ENCODE data around the gene KDM6A. TPM values are rescaled to one million over a fixed set of nuclear protein-coding genes. Genes with fewer than 3 reads are reported as not detected.

Gene KDM6A
- total RNA-seq, 1 experiment from 2014 or later: 45.0 TPM

- DNase-seq (ENCODE audit: low spot score): no peak
- Mint-ChIP-seq H3K4me1 (peaks cover 33% of the 10 kb centered on the region), H3K4me3 (no peak overlapping the region), H3K9me3 (no peaks in the 10 kb centered on the region; the same call in 1 of the 2 replicates), H3K27me3 (ENCODE audit: low read depth) (no peaks in the 10 kb centered on the region), H3K36me3 (peaks cover 15% of the 10 kb centered on the region; the same call in 1 of the 2 replicates), H3K27ac (no peak overlapping the region; the same call in 1 of the 2 replicates)
- TF ChIP-seq IRF1 (CRISPR knock-in tag; IDR thresholded peaks at IDR 0.05) (no peak), ERG (CRISPR knock-in tag; IDR thresholded peaks at IDR 0.05) (no peak), ZNF423 (CRISPR knock-in tag; IDR thresholded peaks at IDR 0.05) (no peak), GTF2I (CRISPR knock-in tag; conservative IDR thresholded peaks at IDR 0.05) (no peak), FOXP1 (CRISPR knock-in tag; IDR thresholded peaks at IDR 0.05; ENCODE audit: borderline replicate concordance) (no peak), ZNF232 (CRISPR knock-in tag; IDR thresholded peaks at IDR 0.05) (no peak), ZNF219 (CRISPR knock-in tag; IDR thresholded peaks at IDR 0.05; ENCODE audit: borderline replicate concordance) (no peak), ZNF396 (CRISPR knock-in tag; IDR thresholded peaks at IDR 0.05; ENCODE audit: borderline replicate concordance) (no peak), ZBTB43 (CRISPR knock-in tag; IDR thresholded peaks at IDR 0.05) (no peak), PREB (CRISPR knock-in tag; IDR thresholded peaks at IDR 0.05; ENCODE audit: borderline replicate concordance) (no peak), TEAD1 (CRISPR knock-in tag; IDR thresholded peaks at IDR 0.05) (no peak), ZNF138 (CRISPR knock-in tag; conservative IDR thresholded peaks at IDR 0.05) (no peak), TCF7 (CRISPR knock-in tag; IDR thresholded peaks at IDR 0.05; ENCODE audit: low read depth) (no peak), ZNF532 (CRISPR knock-in tag; IDR thresholded peaks at IDR 0.05; ENCODE audit: borderline replicate concordance) (no peak), ZMAT4 (CRISPR knock-in tag; IDR thresholded peaks at IDR 0.05) (no peak), ZNF425 (CRISPR knock-in tag; conservative IDR thresholded peaks at IDR 0.05) (no peak), KAT7 (CRISPR knock-in tag; IDR thresholded peaks at IDR 0.05; ENCODE audit: borderline replicate concordance) (no peak), ZBTB21 (CRISPR knock-in tag; IDR thresholded peaks at IDR 0.05; ENCODE audit: borderline replicate concordance) (no peak), ATF3 (CRISPR knock-in tag; conservative IDR thresholded peaks at IDR 0.05) (no peak)
- no peak for ATAC-seq
- ChIA-PET CTCF (no interaction called here), POLR2A (interaction anchor here (1.2 kb wide), 1 partner anchor 25 kb away, joined by 6 read pairs; the partner anchor contains the start of gene KDM6A)
These were observed 24.6 kb downstream of the KDM6A start for GRCh38 chrX:44897539-44897938.

All from WTC11 (cell line).